B cell (primary cell): ENCODE data around the gene EZH2. TPM values are rescaled to one million over a fixed set of nuclear protein-coding genes. Genes with fewer than 3 reads are reported as not detected.

Experiments
- ATAC-seq: fragments of 200-7000 bp; cut with Tn5 transposase; one replicate; pipeline ENCODE4 v1.10.0; 2021; ENCODE audit warnings: low read depth, mild to moderate bottlenecking, moderate number of reproducible peaks, moderate library complexity
- CTCF ChIA-PET: fragments of 350-600 bp; sonication (Branson Sonifier 250); formaldehyde crosslinking; loops from one replicate; lab custom pipeline; 2021; ENCODE audit warnings: antibody characterized with exemption, inconsistent platforms; lab: Charles Lee
- POLR2A ChIA-PET: fragments of 350-600 bp; sonication (Branson Sonifier 250); formaldehyde crosslinking; loops from one replicate; lab custom pipeline; 2021; ENCODE audit warnings: antibody characterized with exemption; lab: Charles Lee
- DNase-seq: peaks from one replicate; pipeline ENCODE4 v3.0.0; 2013
- H2AFZ ChIP-seq: 2 replicates; pipeline ENCODE4 v1.6.1; 2012; ENCODE audit warnings: mild to moderate bottlenecking, low read depth, low read length; ENCODE audit not compliant: insufficient read depth, poor library complexity, severe bottlenecking
- H3K27ac ChIP-seq, 2 donors: 1 replicate in 1 of 2; 2 replicates in 1 of 2; pipeline ENCODE4 v1.5.1; 2012 to 2013; ENCODE audit warnings: low read length in 2 of 2, mild to moderate bottlenecking in 2 of 2, moderate library complexity in 1 of 2
- H3K27me3 ChIP-seq, 4 experiments: fragments of 200-600 bp in 1 of 4; sonication (generic) in 1 of 4; replicated peaks in 1 of 4; 1 replicate in 2 of 4; 2 replicates in 2 of 4; pipeline versions ENCODE4 v1.6.1 to v1.7.0; 2013 to 2016; ENCODE audit warnings: low read length in 3 of 4, mild to moderate bottlenecking in 2 of 4, mixed read lengths in 1 of 4, moderate library complexity in 1 of 4; ENCODE audit not compliant: insufficient read depth in 4 of 4, control insufficient read depth in 3 of 4; ENCODE audit errors: control extremely low read depth in 1 of 4
- H3K36me3 ChIP-seq, 2 experiments: replicated peaks in 1 of 2; 1 replicate in 1 of 2; 2 replicates in 1 of 2; pipeline versions ENCODE4 v1.6.1 to v1.7.1; 2013; ENCODE audit warnings: low read length in 1 of 2; ENCODE audit not compliant: insufficient read depth in 2 of 2, control insufficient read depth in 1 of 2; ENCODE audit errors: control extremely low read depth in 1 of 2, extremely low read depth in 1 of 2
- H3K4me1 ChIP-seq, 2 donors: fragments of 200-600 bp in 1 of 2; sonication (generic) in 1 of 2; 1 replicate in 1 of 2; 2 replicates in 1 of 2; pipeline versions ENCODE4 v1.5.1 to v1.6.1; 2013 to 2017; ENCODE audit warnings: low read length in 2 of 2; ENCODE audit not compliant: control insufficient read depth in 2 of 2, insufficient read depth in 2 of 2
- H3K4me2 ChIP-seq: replicated peaks from 2 replicates; pipeline ENCODE3; 2012; ENCODE audit warnings: mild to moderate bottlenecking, low read depth, low read length; ENCODE audit not compliant: poor library complexity, severe bottlenecking
- H3K4me3 ChIP-seq, 5 experiments: fragments of 200-600 bp in 1 of 5; sonication (generic) in 1 of 5; 1 replicate in 3 of 5; 2 replicates in 2 of 5; pipeline versions ENCODE4 v1.5.1 to v1.7.0; 2011 to 2016; ENCODE audit warnings: low read length in 4 of 5, mild to moderate bottlenecking in 4 of 5, low read depth in 2 of 5, control low read depth in 1 of 5, moderate library complexity in 1 of 5; ENCODE audit not compliant: insufficient read depth in 1 of 5; ENCODE audit errors: control extremely low read depth in 1 of 5, extremely low read depth in 1 of 5
- H3K79me2 ChIP-seq: fragments of 200-600 bp; sonication (generic); one replicate; pipeline ENCODE4 v1.6.0; 2016; ENCODE audit warnings: low read length; ENCODE audit not compliant: control insufficient read depth, insufficient read depth
- H3K9ac ChIP-seq: fragments of 200-600 bp; sonication (generic); 2 replicates; pipeline ENCODE4 v1.6.1; 2017; ENCODE audit warnings: mild to moderate bottlenecking, low read length, moderate library complexity
- H3K9me3 ChIP-seq, 3 donors: one replicate each; pipeline versions ENCODE4 v1.6.1 to v1.7.1; 2013; ENCODE audit warnings: low read length in 2 of 3; ENCODE audit not compliant: control insufficient read depth in 2 of 3, insufficient read depth in 1 of 3; ENCODE audit errors: control extremely low read depth in 1 of 3
- H4K20me1 ChIP-seq: 2 replicates; pipeline ENCODE4 v1.6.0; 2012; ENCODE audit warnings: mild to moderate bottlenecking, low read length; ENCODE audit not compliant: insufficient read depth, control insufficient read depth, poor library complexity, severe bottlenecking
- H3K27ac Mint-ChIP-seq: one replicate; pipeline ENCODE4 v1.8.0; 2021; ENCODE audit warnings: mixed read lengths
- H3K27me3 Mint-ChIP-seq: one replicate; pipeline ENCODE4 v1.8.0; 2021; ENCODE audit warnings: mixed read lengths
- H3K4me1 Mint-ChIP-seq: one replicate; pipeline ENCODE4 v1.8.0; 2021; ENCODE audit warnings: mixed read lengths
- H3K4me3 Mint-ChIP-seq: one replicate; pipeline ENCODE4 v1.8.0; 2021; ENCODE audit warnings: mixed read lengths
- H3K9me3 Mint-ChIP-seq: one replicate; pipeline ENCODE4 v1.8.0; 2022; ENCODE audit warnings: mixed read lengths; ENCODE audit not compliant: insufficient read depth
- EZH2 ChIP-seq: IDR thresholded peaks from 2 replicates; pipeline ENCODE4 v1.6.1; 2012; ENCODE audit warnings: borderline replicate concordance, low read depth, mild to moderate bottlenecking, moderate library complexity, low read length; ENCODE audit not compliant: insufficient read depth, poor library complexity, severe bottlenecking
- WGBS: methylation state at CpG from one replicate; pipeline ENCODE4 v1.1.5; 2013; ENCODE audit warnings: missing lambda C conversion rate; ENCODE audit not compliant: insufficient coverage; 5-methylcytosine and 5-hydroxymethylcytosine counted together
- intact Hi-C: fragments of 100-400 bp; cut with micrococcal nuclease; formaldehyde crosslinking; loops from one replicate; pipeline ENCODE4 v1.10.0; 2022
- polyA plus RNA-seq: library from polyadenylated mRNA; depleted of rRNA; stranded (reverse); fragments of >200 nt; gene quantifications from 2 replicates; pipeline ENCODE4 v1.2.3, GENCODE V29; 2012
- total RNA-seq, 2 donors: library from RNA; stranded (reverse); fragments of 120-200 nt in 1 of 2; gene quantifications; 1 replicate in 1 of 2; 2 replicates in 1 of 2; pipeline versions ENCODE4 v1.2.3 to v1.2.4, GENCODE V29; 2013 to 2022
- TF ChIP-seq, protein P1 (sequence below): fragments of 200-600 bp; IDR thresholded peaks from one replicate; pipeline ENCODE4 v1.8.0; 2022; ENCODE audit warnings: antibody characterized with exemption, mild to moderate bottlenecking

Gene EZH2
- total and polyA plus RNA-seq, 2 donors (not counting 1 experiment from before 2014, with no cell fraction given): 5.1 to 10.3 TPM

DNA sequence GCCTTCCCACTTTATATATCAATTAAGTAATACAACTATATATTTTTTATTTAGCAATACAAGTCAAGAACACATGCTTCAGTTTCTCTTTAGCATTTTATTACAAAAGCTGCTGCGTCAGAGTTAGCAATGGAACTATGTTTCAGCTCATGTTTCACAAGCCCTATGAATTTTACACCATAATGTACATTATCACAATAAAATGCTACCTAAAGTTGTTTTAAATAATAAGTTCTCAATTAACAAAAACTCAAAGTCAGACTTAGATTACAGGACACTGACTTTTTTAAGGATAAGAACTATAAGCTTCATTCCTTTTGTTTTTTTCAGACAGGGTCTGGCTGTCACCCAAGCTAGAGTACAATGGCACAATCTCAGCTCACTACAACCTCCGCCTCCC, 52.3 kb downstream of the EZH2 start:
- Histone ChIP-seq H3K4me3 (no peak overlapping the region), H3K9me3 (no peaks in the 10 kb centered on the region), H2AFZ (no peak overlapping the region), H3K36me3 (no peaks in the 10 kb centered on the region), H3K27ac (no peak overlapping the region), H3K4me1 (no peaks in the 10 kb centered on the region), H3K27me3 (no peaks in the 10 kb centered on the region), H3K79me2 (peaks cover 18% of the 10 kb centered on the region), H3K9ac (no peak overlapping the region), H3K4me2 (no peak overlapping the region), H4K20me1 (no peaks in the 10 kb centered on the region)
- Mint-ChIP-seq H3K4me3 (no peak overlapping the region), H3K9me3 (no peaks in the 10 kb centered on the region), H3K27ac (no peak overlapping the region), H3K4me1 (no peaks in the 10 kb centered on the region), H3K27me3 (no peaks in the 10 kb centered on the region)
- POLR2A ChIA-PET: no interaction called here
- ATAC-seq: no peak
- WGBS: 93% methylated on average over 1 of the region's 2 CpGs
- CTCF ChIA-PET: no interaction called here
- no peak for DNase-seq
- intact Hi-C loops: no loop called here
- no peak for TF ChIP-seq EZH2
- TF ChIP-seq, protein P1, sequence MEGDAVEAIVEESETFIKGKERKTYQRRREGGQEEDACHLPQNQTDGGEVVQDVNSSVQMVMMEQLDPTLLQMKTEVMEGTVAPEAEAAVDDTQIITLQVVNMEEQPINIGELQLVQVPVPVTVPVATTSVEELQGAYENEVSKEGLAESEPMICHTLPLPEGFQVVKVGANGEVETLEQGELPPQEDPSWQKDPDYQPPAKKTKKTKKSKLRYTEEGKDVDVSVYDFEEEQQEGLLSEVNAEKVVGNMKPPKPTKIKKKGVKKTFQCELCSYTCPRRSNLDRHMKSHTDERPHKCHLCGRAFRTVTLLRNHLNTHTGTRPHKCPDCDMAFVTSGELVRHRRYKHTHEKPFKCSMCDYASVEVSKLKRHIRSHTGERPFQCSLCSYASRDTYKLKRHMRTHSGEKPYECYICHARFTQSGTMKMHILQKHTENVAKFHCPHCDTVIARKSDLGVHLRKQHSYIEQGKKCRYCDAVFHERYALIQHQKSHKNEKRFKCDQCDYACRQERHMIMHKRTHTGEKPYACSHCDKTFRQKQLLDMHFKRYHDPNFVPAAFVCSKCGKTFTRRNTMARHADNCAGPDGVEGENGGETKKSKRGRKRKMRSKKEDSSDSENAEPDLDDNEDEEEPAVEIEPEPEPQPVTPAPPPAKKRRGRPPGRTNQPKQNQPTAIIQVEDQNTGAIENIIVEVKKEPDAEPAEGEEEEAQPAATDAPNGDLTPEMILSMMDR: no peak

DNA sequence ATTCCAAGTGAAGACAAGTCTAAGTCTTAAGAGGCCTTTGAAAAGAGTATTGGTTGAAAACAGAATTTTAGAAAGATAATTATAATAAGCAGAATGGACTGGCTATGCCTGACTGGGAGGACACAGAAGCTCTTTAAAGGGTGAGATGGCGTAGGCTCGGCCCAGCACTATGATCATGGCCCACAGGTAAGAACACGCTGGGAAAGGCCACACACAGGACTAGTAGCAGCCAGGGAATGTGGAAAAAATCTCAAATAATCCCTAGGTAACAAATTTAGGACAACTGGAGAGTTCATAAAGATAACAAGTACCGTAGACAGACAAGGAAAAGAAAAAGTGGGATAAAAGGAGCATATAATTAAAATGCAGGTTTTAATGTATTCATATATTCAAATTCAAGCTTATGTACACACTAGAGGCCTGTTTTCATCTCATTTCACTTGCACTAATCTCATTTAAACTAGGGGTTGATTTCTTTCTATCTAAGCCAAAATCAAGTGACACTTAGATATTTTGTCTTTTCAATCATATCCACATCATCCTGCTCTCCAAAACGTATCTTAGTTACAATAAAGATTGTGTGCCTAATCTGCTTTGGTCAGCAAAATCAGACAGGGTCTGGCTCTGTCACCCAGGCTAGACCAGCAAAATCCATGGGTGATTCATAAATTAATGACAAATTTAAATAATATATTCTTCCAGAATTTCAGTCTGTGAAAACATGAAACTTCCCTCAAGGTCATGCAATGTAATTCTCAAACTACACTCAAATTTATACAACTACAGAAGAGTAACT, 53.0 kb downstream of the EZH2 start:
- POLR2A ChIA-PET: no interaction called here

More for the DNA sequence above, 53.0 kb downstream of the EZH2 start:
- WGBS: 94% methylated on average over 2 of the region's 5 CpGs
- no peak for TF ChIP-seq EZH2
- TF ChIP-seq, protein P1: no peak
- Histone ChIP-seq H3K4me3 (no peak overlapping the region), H3K9ac (no peak overlapping the region), H3K4me1 (no peaks in the 10 kb centered on the region), H3K9me3 (no peaks in the 10 kb centered on the region), H4K20me1 (no peaks in the 10 kb centered on the region), H3K27me3 (no peaks in the 10 kb centered on the region), H3K79me2 (peaks cover 18% of the 10 kb centered on the region), H3K36me3 (no peaks in the 10 kb centered on the region), H2AFZ (no peak overlapping the region), H3K4me2 (no peak overlapping the region), H3K27ac (no peak overlapping the region)
- Mint-ChIP-seq H3K9me3 (no peaks in the 10 kb centered on the region), H3K27me3 (no peaks in the 10 kb centered on the region), H3K4me3 (no peak overlapping the region), H3K4me1 (no peaks in the 10 kb centered on the region), H3K27ac (no peak overlapping the region)
- DNase-seq (no peak), ATAC-seq (no peak)
- CTCF ChIA-PET: no interaction called here
- intact Hi-C loops: no loop called here
